K562 treated with DMSO at 1 percent for 24 hours (cell line): Measurements from ENCODE around the gene XKR3. TPM values are rescaled to one million over a fixed set of nuclear protein-coding genes. Genes with fewer than 3 reads are reported as not detected.

Experiments
- total RNA-seq: library from RNA; unstranded; fragments of 300-600 nt; gene quantifications from 2 replicates; pipeline ENCODE4 v1.2.3, GENCODE V29; 2022; ENCODE audit warnings: low read depth; ENCODE audit not compliant: insufficient read depth

The XKR3 gene
- 3.0 and 3.5 TPM in 2 replicates for total RNA-seq

GRCh38 chr22:16824716-16825687 lies at the start of gene XKR3:
TSS of gene XKR3 (minus strand) at chr22:16825411. CDS start at chr22:16808073, 17,338 bp downstream.

Other genes starting within 250 kb of the XKR3 start
- not detected in 2 replicates for gene CCT8L2, start 232.6 kb downstream of the XKR3 start, total RNA-seq
- gene GAB4, start 182.8 kb upstream of the XKR3 start, total RNA-seq: 0.30 TPM in 1 of 2 replicates, not detected in the other